HepG2 (cell line): ENCODE measurements around the gene WNT7B. TPM values are rescaled to one million over a fixed set of nuclear protein-coding genes. Genes with fewer than 3 reads are reported as not detected.

Source experiments
- CBX1 ChIP-seq: IDR thresholded peaks from one replicate; pipeline ENCODE4 v1.6.1; 2016; ENCODE audit warnings: antibody characterized with exemption, low read depth
- CTCF ChIP-seq: sonication (generic); formaldehyde crosslinking; IDR thresholded peaks from 2 replicates; pipeline ENCODE4 v1.5.0; 2020; ENCODE audit warnings: mild to moderate bottlenecking, missing genetic modification reagents, moderate library complexity
- KIAA2018 ChIP-seq: sonication (generic); formaldehyde crosslinking; IDR thresholded peaks from 2 replicates; pipeline ENCODE4 v1.5.0; 2020; ENCODE audit warnings: mild to moderate bottlenecking, missing genetic modification reagents, borderline replicate concordance
- NFYB ChIP-seq: sonication (generic); formaldehyde crosslinking; IDR thresholded peaks from 2 replicates; pipeline ENCODE4 v1.4.0; 2020; ENCODE audit warnings: missing genetic modification reagents
- NKX3-1 ChIP-seq: sonication (generic); formaldehyde crosslinking; IDR thresholded peaks from 2 replicates; pipeline ENCODE4 v1.5.0; 2020; ENCODE audit warnings: missing genetic modification reagents
- U2AF2 ChIP-seq: fragments of 200-400 bp; formaldehyde crosslinking; IDR thresholded peaks from 2 replicates; pipeline ENCODE4 v1.6.1; 2017; ENCODE audit warnings: low read depth, mild to moderate bottlenecking, low read length
- ZBTB33 ChIP-seq: sonication (generic); formaldehyde crosslinking; IDR thresholded peaks from 2 replicates; pipeline ENCODE4 v1.4.0; 2020; ENCODE audit warnings: missing genetic modification reagents
- ZNF543 ChIP-seq: sonication (generic); formaldehyde crosslinking; IDR thresholded peaks from 2 replicates; pipeline ENCODE4 v1.4.0; 2020; ENCODE audit warnings: mild to moderate bottlenecking, missing genetic modification reagents
- polyA plus RNA-seq, 8 experiments: library from polyadenylated mRNA; depleted of rRNA in 3 of 8; stranded (reverse) in 7 of 8; unstranded in 1 of 8; fragments of >200 nt; fragmentation: Illumina TruSeq in 4 of 8; extraction: Trizol in 4 of 8; gene quantifications; 2 replicates each; pipeline versions ENCODE4 v1.2.1 to v1.2.3, GENCODE V29; 2011 to 2016; ENCODE audit warnings: low read depth in 4 of 8, missing spikeins in 1 of 8, mixed read lengths in 1 of 8; ENCODE audit not compliant: insufficient read depth in 1 of 8
- total RNA-seq, 5 experiments: library from RNA; depleted of rRNA; stranded (reverse); fragments of >200 nt; fragmentation: Illumina TruSeq; extraction: Trizol; gene quantifications; 2 replicates each; pipeline ENCODE4 v1.2.3, GENCODE V29; 2016; ENCODE audit warnings: low read depth in 1 of 5

The WNT7B gene
- total and polyA plus RNA-seq, 2 of the 13 experiments (the other 11 are each of a cell fraction or from before 2014, with no cell fraction given): 0.09 TPM; not detected in 1

- TF ChIP-seq CTCF (CRISPR knock-in tag) (0 out of 2 replicates have a peak, but pooled peaks have one; percentile 19), U2AF2 (no peak), NKX3-1 (CRISPR knock-in tag) (no peak), ZBTB33 (peak; percentile 69; the same call in 1 of the 2 replicates), NFYB (no peak), ZNF543 (CRISPR knock-in tag) (no peak), KIAA2018 (no peak), CBX1 (no peak)
Observed at GRCh38 chr22:45911601-45912271, 65.2 kb downstream of the WNT7B start (continued).
